Activated CD4-positive, alpha-beta memory T cell treated with anti-CD3 and anti-CD28 coated beads for 36 hours (primary cell): ENCODE results near the gene ALX4. TPM values are rescaled to one million over a fixed set of nuclear protein-coding genes. Genes with fewer than 3 reads are reported as not detected.
A peak's percentile ranks its signal among the peaks of the same experiment; 100 is the strongest.

Experiments used
- CTCF ChIA-PET: fragments of 350-600 bp; sonication (Branson Sonifier 250); formaldehyde crosslinking; loops from one replicate; lab custom pipeline; 2021; ENCODE audit warnings: antibody characterized with exemption, inconsistent platforms; lab: Charles Lee
- POLR2A ChIA-PET: fragments of 350-600 bp; sonication (Branson Sonifier 250); formaldehyde crosslinking; loops from one replicate; lab custom pipeline; 2021; ENCODE audit warnings: antibody characterized with exemption; lab: Charles Lee
- DNase-seq: peaks from one replicate; pipeline ENCODE4 v3.0.0-alpha.2; 2020
- H3K27ac Mint-ChIP-seq: one replicate; pipeline ENCODE4 v1.8.0; 2021; ENCODE audit warnings: mixed read lengths
- H3K27me3 Mint-ChIP-seq: one replicate; pipeline ENCODE4 v1.8.0; 2021; ENCODE audit warnings: mixed read lengths
- H3K36me3 Mint-ChIP-seq: one replicate; pipeline ENCODE4 v1.8.0; 2021; ENCODE audit warnings: mixed read lengths
- H3K4me1 Mint-ChIP-seq: one replicate; pipeline ENCODE4 v1.8.0; 2021; ENCODE audit warnings: low read depth, mixed read lengths
- H3K4me3 Mint-ChIP-seq: one replicate; pipeline ENCODE4 v1.8.0; 2021; ENCODE audit warnings: mild to moderate bottlenecking, mixed read lengths
- H3K9me3 Mint-ChIP-seq: one replicate; pipeline ENCODE4 v1.8.0; 2021; ENCODE audit warnings: mixed read lengths
- intact Hi-C: fragments of 100-400 bp; cut with micrococcal nuclease; formaldehyde crosslinking; loops from one replicate; pipeline ENCODE4 v1.15.1; 2023
- total RNA-seq, 2 experiments: library from RNA; stranded (reverse); gene quantifications; one replicate each; pipeline ENCODE4 v1.2.3, GENCODE V29; 2021

The ALX4 gene
- total RNA-seq, 2 experiments from 2014 or later: not detected

- Mint-ChIP-seq H3K27me3 (peaks cover 76% of the 10 kb centered on the region), H3K9me3 (no peaks in the 10 kb centered on the region), H3K36me3 (no peaks in the 10 kb centered on the region), H3K27ac (no peak overlapping the region), H3K4me1 (peaks cover 27% of the 10 kb centered on the region), H3K4me3 (no peak overlapping the region)
- POLR2A ChIA-PET: no interaction called here
- intact Hi-C loops: no loop called here
- no peak for DNase-seq
- CTCF ChIA-PET: no interaction called here
Observed at GRCh38 chr11:44303401-44303938, 6.5 kb downstream of the ALX4 start.

GRCh38 chr11:44301564-44302271 is 8.2 kb downstream of the ALX4 start:
- CTCF ChIA-PET: no interaction called here
- Mint-ChIP-seq H3K27me3 (peaks cover 68% of the 10 kb centered on the region), H3K36me3 (no peaks in the 10 kb centered on the region), H3K4me3 (no peak overlapping the region), H3K27ac (no peak overlapping the region), H3K4me1 (peaks cover 27% of the 10 kb centered on the region), H3K9me3 (no peaks in the 10 kb centered on the region)
- intact Hi-C loops: no loop called here
- POLR2A ChIA-PET: no interaction called here
- DNase-seq: peak; percentile 33

- ChIA-PET POLR2A (no interaction called here), CTCF (no interaction called here)
Observed at GRCh38 chr11:44300844-44301563, 8.9 kb downstream of the ALX4 start.

GRCh38 chr11:44298862-44299261 is 11.1 kb downstream of the ALX4 start:
- CTCF ChIA-PET: interaction anchor here (1.2 to 1.8 kb wide), 2 partner anchors 12 to 24 kb away, joined by 5 read pairs; no protein-coding TSS in a partner anchor
- no peaks in the 10 kb centered on the region for H3K9me3 Mint-ChIP-seq

More at GRCh38 chr11:44300844-44301563, 8.9 kb downstream of the ALX4 start:
- H3K27ac Mint-ChIP-seq: no peak overlapping the region
- H3K27me3 Mint-ChIP-seq: peaks cover 63% of the 10 kb centered on the region
- intact Hi-C loops: no loop called here
- no peak for DNase-seq
- no peaks in the 10 kb centered on the region for H3K36me3 Mint-ChIP-seq
- peaks cover 22% of the 10 kb centered on the region for H3K4me1 Mint-ChIP-seq
- no peaks in the 10 kb centered on the region for H3K9me3 Mint-ChIP-seq
- no peak overlapping the region for H3K4me3 Mint-ChIP-seq

GRCh38 chr11:44290208-44290607 is 19.7 kb downstream of the ALX4 start:
- Mint-ChIP-seq H3K27me3 (peaks cover 6% of the 10 kb centered on the region), H3K4me1 (no peaks in the 10 kb centered on the region), H3K9me3 (no peaks in the 10 kb centered on the region), H3K36me3 (no peaks in the 10 kb centered on the region), H3K27ac (no peak overlapping the region), H3K4me3 (no peak overlapping the region)
- DNase-seq: no peak
- POLR2A ChIA-PET: no interaction called here
- CTCF ChIA-PET: interaction anchor here (0.7 to 2.7 kb wide), 2 partner anchors 112 to 195 kb away, joined by 4 to 8 read pairs; partner anchors contain the start of gene EXT2
- intact Hi-C loops: no loop called here

More at GRCh38 chr11:44298862-44299261, 11.1 kb downstream of the ALX4 start:
- Mint-ChIP-seq H3K36me3 (no peaks in the 10 kb centered on the region), H3K4me3 (no peak overlapping the region), H3K27ac (no peak overlapping the region), H3K4me1 (peaks cover 2% of the 10 kb centered on the region), H3K27me3 (peaks cover 47% of the 10 kb centered on the region)
- DNase-seq: no peak
- intact Hi-C loops: no loop called here
- POLR2A ChIA-PET: no interaction called here

GRCh38 chr11:44288133-44288526 is 21.8 kb downstream of the ALX4 start:
- POLR2A ChIA-PET: no interaction called here
- CTCF ChIA-PET: interaction anchor here (2.7 kb wide), 1 partner anchor 193 kb away, joined by 8 read pairs; the partner anchor contains the start of gene EXT2
- Mint-ChIP-seq H3K27me3 (no peaks in the 10 kb centered on the region), H3K9me3 (no peaks in the 10 kb centered on the region), H3K4me3 (no peak overlapping the region), H3K27ac (no peak overlapping the region), H3K4me1 (no peaks in the 10 kb centered on the region), H3K36me3 (no peaks in the 10 kb centered on the region)
- intact Hi-C loops: no loop called here
- DNase-seq: no peak

GRCh38 chr11:44286911-44287310 is 23.0 kb downstream of the ALX4 start:
- H3K36me3 Mint-ChIP-seq: no peaks in the 10 kb centered on the region

GRCh38 chr11:44286268-44286880 is 23.6 kb downstream of the ALX4 start:
- H3K36me3 Mint-ChIP-seq: no peaks in the 10 kb centered on the region
- no peaks in the 10 kb centered on the region for H3K4me1 Mint-ChIP-seq
- CTCF ChIA-PET: interaction anchor here (0.7 to 4.1 kb wide), 26 partner anchors 9 to 331 kb away, joined by 3 to 48 read pairs (median 4); partner anchors contain the start of gene EXT2
- H3K27me3 Mint-ChIP-seq: no peaks in the 10 kb centered on the region
- intact Hi-C loops: loop anchor here (1.0 kb wide), 1 partner anchor 252 kb away; no protein-coding TSS in a partner anchor
- no peaks in the 10 kb centered on the region for H3K9me3 Mint-ChIP-seq
- POLR2A ChIA-PET: no interaction called here
- H3K27ac Mint-ChIP-seq: no peak overlapping the region
- H3K4me3 Mint-ChIP-seq: no peak overlapping the region
- peak; percentile 76 for DNase-seq

More at GRCh38 chr11:44286911-44287310, 23.0 kb downstream of the ALX4 start:
- no peak for DNase-seq
- intact Hi-C loops: loop anchor here (1.0 kb wide), 1 partner anchor 251 kb away; no protein-coding TSS in a partner anchor
- Mint-ChIP-seq H3K9me3 (no peaks in the 10 kb centered on the region), H3K4me1 (no peaks in the 10 kb centered on the region), H3K27ac (no peak overlapping the region), H3K4me3 (no peak overlapping the region), H3K27me3 (no peaks in the 10 kb centered on the region)
- POLR2A ChIA-PET: no interaction called here
- CTCF ChIA-PET: interaction anchor here (0.6 to 4.1 kb wide), 9 partner anchors 9 to 330 kb away, joined by 3 to 48 read pairs (median 5); no protein-coding TSS in a partner anchor

GRCh38 chr11:44285756-44286155 is 24.2 kb downstream of the ALX4 start:
- no peak for DNase-seq
- no peak overlapping the region for H3K4me3 Mint-ChIP-seq
- intact Hi-C loops: loop anchor here (1.0 kb wide), 1 partner anchor 253 kb away; no protein-coding TSS in a partner anchor
- H3K9me3 Mint-ChIP-seq: no peaks in the 10 kb centered on the region
- POLR2A ChIA-PET: no interaction called here
- no peaks in the 10 kb centered on the region for H3K36me3 Mint-ChIP-seq
- no peaks in the 10 kb centered on the region for H3K4me1 Mint-ChIP-seq
- no peak overlapping the region for H3K27ac Mint-ChIP-seq
- CTCF ChIA-PET: interaction anchor here (0.6 to 4.1 kb wide), 25 partner anchors 9 to 1047 kb away, joined by 3 to 48 read pairs (median 4); partner anchors contain the start of gene EXT2
- H3K27me3 Mint-ChIP-seq: no peaks in the 10 kb centered on the region

GRCh38 chr11:44282620-44283019 is 27.3 kb downstream of the ALX4 start:
- CTCF ChIA-PET: no interaction called here
- no peak overlapping the region for H3K27ac Mint-ChIP-seq

GRCh38 chr11:44281151-44281550 is 28.8 kb downstream of the ALX4 start:
- intact Hi-C loops: no loop called here
- no peak overlapping the region for H3K27ac Mint-ChIP-seq

More at GRCh38 chr11:44282620-44283019, 27.3 kb downstream of the ALX4 start:
- Mint-ChIP-seq H3K4me3 (no peak overlapping the region), H3K36me3 (no peaks in the 10 kb centered on the region), H3K9me3 (no peaks in the 10 kb centered on the region), H3K27me3 (no peaks in the 10 kb centered on the region), H3K4me1 (no peaks in the 10 kb centered on the region)
- POLR2A ChIA-PET: no interaction called here
- intact Hi-C loops: no loop called here
- DNase-seq: no peak

More at GRCh38 chr11:44281151-44281550, 28.8 kb downstream of the ALX4 start:
- H3K9me3 Mint-ChIP-seq: no peaks in the 10 kb centered on the region
- H3K4me3 Mint-ChIP-seq: no peak overlapping the region
- CTCF ChIA-PET: no interaction called here
- POLR2A ChIA-PET: no interaction called here
- DNase-seq: no peak
- H3K36me3 Mint-ChIP-seq: no peaks in the 10 kb centered on the region
- H3K4me1 Mint-ChIP-seq: no peaks in the 10 kb centered on the region
- no peaks in the 10 kb centered on the region for H3K27me3 Mint-ChIP-seq
